Tracheal epithelial cell (primary cell): ENCODE data around the gene ZBTB25. TPM values are rescaled to one million over a fixed set of nuclear protein-coding genes. Genes with fewer than 3 reads are reported as not detected.

Experiments used
- total RNA-seq: library from RNA; depleted of rRNA; stranded (reverse); fragments of >200 nt; gene quantifications from 2 replicates; pipeline ENCODE4 v1.2.1, GENCODE V29; 2014

ZBTB25 gene, protein sequence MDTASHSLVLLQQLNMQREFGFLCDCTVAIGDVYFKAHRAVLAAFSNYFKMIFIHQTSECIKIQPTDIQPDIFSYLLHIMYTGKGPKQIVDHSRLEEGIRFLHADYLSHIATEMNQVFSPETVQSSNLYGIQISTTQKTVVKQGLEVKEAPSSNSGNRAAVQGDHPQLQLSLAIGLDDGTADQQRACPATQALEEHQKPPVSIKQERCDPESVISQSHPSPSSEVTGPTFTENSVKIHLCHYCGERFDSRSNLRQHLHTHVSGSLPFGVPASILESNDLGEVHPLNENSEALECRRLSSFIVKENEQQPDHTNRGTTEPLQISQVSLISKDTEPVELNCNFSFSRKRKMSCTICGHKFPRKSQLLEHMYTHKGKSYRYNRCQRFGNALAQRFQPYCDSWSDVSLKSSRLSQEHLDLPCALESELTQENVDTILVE
- 4.9 and 6.0 TPM in 2 replicates for total RNA-seq

DNA sequence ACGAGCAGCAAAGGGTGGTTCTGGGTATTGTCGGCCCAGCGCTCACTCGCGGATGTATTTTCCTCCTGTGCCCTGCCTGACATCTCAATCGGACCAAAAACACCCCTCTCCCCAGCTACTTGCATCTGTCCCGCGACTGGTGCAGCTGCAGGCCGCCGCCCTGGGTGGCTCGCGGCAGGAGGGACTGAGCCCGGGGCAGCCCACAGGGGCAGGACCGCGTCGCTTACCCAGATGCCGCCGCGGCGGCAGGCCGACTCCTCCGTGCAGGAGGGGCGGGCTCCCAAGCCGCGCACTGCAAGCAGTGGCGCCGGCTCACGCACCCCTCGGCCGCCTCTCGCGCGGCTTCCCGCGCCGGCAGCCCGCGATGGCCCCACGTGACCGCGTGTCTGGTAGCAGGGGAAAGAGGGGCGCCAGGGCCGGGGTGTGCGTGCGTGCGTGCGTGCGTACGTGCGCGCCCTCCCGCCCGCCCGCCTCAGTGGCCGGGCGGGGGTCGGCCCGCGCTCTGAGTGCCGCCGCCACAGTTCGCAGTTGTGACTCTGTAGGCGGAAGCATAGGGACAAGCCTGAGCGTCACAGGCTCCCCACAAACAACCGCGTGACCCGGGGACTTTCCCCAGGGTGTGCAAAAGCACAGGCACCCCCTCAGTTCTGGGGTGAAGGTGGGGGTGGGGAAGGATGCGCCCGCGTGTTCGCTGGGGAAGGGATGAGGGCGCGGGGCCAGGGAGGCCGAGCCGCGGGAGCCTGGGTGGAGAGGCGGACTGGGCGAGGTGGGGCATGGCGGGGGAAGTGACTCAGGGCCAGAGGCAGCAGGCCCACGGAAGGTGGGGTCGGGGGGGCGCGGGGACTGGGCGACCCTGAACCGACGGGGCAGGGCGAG lies at the start of gene ZBTB25:
ZBTB25 (minus strand) TSS at position 405 of the 876 bp plus-strand sequence. CDS start 13,305 bp downstream, outside the sequence.

DNA sequence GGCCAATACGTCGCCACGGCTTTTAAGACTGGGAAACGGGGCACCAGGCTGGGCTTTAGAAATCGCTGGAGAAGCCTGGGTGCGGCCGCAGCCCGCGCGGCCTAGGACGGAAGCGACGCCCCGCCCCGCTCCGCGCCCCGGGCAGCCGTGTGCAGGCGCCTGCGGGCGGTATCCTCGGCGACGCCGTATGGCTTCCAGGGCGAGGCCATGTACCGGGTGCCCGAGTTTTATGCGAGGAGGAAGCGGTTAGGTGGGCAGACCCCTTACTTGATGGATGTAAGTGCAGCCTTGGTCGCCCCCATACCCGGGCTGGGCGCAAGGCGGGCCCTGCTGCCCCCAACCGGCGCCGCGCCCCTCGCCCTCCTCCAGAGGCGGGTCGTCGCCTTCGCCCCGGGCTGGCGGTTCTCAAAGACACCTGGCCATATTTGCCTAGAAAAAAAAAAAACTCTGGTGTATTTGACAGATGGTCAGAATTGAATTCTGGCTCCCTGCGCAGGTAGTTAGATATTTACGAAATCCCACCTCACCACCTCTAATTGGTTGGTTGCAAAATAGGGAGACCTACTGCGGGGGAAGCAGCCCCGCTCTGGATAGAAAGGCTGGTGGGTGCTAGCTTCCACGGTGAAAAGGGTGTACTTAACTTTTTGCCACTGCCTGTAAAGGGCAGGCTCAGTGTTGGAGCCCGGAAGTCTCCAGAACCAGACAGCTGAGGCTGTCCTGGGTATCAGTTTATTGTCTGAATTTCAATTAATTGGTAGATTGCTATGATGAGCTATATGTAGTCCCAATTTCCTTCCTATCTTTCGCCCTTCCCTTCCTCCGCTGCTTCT lies 46.4 kb upstream of the ZBTB25 start, which contains the start of gene PPP1R36:
PPP1R36 (plus strand) TSS at position 171 of the 830 bp plus-strand sequence; CDS start at position 208, 37 bp downstream.

DNA sequence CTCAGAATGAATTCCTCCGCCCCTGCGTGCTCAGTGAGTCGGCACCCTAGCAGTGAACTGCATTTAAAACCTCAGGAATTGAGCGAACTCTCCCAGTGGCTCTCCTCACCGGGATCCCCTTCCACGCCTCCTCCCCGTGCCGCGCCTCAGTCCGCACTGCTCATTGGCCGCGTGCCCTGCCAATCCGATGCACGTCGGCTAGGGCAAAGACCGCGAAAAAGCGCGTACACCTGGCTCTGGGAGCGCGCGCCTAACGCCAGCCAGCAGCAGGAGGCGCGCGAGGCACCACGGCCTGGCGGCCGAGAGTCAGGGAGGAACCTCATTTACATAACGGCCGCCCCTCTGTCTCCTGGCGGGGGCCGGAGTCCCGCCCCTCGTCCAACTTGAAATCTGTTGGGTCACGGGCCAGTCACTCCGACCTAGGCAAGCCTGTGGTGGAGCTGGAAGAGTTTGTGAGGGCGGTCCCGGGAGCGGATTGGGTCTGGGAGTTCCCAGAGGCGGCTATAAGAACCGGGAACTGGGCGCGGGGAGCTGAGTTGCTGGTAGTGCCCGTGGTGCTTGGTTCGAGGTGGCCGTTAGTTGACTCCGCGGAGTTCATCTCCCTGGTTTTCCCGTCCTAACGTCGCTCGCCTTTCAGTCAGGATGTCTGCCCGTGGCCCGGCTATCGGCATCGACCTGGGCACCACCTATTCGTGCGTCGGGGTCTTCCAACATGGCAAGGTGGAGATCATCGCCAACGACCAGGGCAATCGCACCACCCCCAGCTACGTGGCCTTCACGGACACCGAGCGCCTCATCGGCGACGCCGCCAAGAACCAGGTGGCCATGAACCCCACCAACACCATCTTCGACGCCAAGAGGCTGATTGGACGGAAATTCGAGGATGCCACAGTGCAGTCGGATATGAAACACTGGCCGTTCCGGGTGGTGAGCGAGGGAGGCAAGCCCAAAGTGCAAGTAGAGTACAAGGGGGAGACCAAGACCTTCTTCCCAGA lies 36.9 kb upstream of the ZBTB25 start, which contains the start of gene HSPA2:
HSPA2 (plus strand) TSS at position 534 of the 995 bp plus-strand sequence; CDS start at position 643, 109 bp downstream.

DNA sequence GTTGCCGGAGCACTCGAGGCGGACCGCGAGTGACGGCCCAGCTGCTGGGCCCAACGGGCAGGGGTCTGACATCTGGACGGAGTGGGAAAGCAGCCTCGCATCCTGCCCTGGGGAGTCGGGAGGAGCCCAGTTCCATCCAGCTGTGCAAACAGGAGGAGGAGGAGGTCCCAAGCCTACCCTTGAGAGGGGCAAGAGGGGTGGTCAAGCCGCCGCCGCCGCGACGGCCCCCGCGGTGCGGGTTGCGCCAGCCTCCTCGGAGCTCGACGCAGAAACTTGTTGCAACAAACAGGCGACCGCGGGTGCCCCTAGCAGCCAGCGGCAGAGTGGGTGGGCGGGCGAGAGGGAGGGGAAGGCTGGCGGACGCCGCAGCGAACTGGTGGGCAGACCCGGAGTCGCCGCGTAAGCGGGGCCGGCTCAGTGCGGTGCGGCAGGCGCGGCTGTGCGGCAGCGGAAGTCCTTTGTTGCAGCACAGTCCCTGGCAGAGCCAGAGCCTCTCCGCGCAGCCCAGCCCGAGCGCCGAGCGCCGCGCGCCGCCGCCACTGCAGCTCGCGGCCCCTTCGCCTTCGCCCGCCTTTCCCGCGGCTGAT lies 765 bp upstream of the ZBTB25 start, which contains the start of gene ZBTB1:
ZBTB1 (plus strand) TSS at position 461 of the 587 bp plus-strand sequence. CDS start 16,735 bp downstream, outside the sequence.

DNA sequence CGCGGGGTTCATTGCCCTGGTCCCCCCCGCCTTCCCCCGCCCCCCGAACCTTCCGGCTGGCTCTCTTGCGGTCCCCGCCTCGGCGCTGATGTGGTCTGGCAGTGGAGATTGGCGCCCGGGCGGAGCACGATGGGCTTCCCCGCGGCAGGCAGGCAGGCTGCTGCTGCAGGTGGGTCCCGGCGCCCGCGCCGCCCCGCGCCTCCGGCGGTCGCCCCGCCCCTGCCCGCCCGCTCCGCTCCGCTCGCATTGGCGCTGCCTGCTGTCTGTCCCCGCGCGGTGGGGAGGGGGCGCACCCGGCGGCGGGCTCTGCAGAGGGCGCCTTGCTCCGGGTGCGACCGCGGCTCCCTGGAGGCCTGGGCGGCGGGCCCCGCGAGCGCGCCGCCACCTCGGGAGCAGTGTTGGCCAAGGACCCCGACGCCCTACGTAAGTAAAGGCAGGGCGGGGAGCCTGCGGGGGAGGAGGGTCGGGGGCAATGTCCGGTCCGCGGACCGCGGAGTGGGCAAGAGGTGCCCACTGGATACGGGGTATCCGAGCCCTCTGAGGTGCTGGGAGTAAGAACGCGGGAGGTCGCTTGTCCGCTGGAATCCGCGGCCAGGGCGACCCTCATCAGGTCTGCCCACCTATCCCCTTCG lies 38.3 kb downstream of the ZBTB25 start, which contains the start of gene AKAP5:
AKAP5 (plus strand) TSS at position 309 of the 632 bp plus-strand sequence. CDS start 2,896 bp downstream, outside the sequence.

Other genes starting within 250 kb of the ZBTB25 start
- under 0.01 and 0.24 TPM in 2 replicates for gene ESR2, start 209.5 kb downstream of the ZBTB25 start, total RNA-seq
- gene MTHFD1, start 115.5 kb downstream of the ZBTB25 start, total RNA-seq, result 33.0 and 40.2 TPM in 2 replicates
- gene AKAP5, start 38.3 kb downstream of the ZBTB25 start, total RNA-seq, result under 0.01 and 0.72 TPM in 2 replicates
- gene ZBTB1, start 932 bp upstream of the ZBTB25 start, total RNA-seq, result 32.8 and 40.7 TPM in 2 replicates
- 3.4 and 8.4 TPM in 2 replicates for gene HSPA2, start 36.9 kb upstream of the ZBTB25 start, total RNA-seq
- 0.72 and 0.85 TPM in 2 replicates for gene PPP1R36, start 46.1 kb upstream of the ZBTB25 start, total RNA-seq
- gene PLEKHG3, start 200.6 kb upstream of the ZBTB25 start, total RNA-seq, result 56.1 and 101 TPM in 2 replicates